A549 treated with CpdA at 1 μM for 4 hours (cell line): Measurements from ENCODE around the gene NPR1. TPM values are rescaled to one million over a fixed set of nuclear protein-coding genes. Genes with fewer than 3 reads are reported as not detected.

Experiments used
- total RNA-seq: library from RNA; stranded (reverse); fragments of 200-300 nt; extraction: Qiagen RNA extraction; gene quantifications from 5 replicates; pipeline ENCODE4 v1.2.3, GENCODE V29; 2022; ENCODE audit warnings: low read depth

NPR1 gene
- 0.80 to 1.2 TPM (median 0.95 TPM) in 5 replicates for total RNA-seq

GRCh38 chr1:153678519-153679336 lies at the start of gene NPR1:
Gene NPR1 (plus strand): TSS chr1:153678688. CDS start chr1:153679109, 421 bp downstream.

DNA sequence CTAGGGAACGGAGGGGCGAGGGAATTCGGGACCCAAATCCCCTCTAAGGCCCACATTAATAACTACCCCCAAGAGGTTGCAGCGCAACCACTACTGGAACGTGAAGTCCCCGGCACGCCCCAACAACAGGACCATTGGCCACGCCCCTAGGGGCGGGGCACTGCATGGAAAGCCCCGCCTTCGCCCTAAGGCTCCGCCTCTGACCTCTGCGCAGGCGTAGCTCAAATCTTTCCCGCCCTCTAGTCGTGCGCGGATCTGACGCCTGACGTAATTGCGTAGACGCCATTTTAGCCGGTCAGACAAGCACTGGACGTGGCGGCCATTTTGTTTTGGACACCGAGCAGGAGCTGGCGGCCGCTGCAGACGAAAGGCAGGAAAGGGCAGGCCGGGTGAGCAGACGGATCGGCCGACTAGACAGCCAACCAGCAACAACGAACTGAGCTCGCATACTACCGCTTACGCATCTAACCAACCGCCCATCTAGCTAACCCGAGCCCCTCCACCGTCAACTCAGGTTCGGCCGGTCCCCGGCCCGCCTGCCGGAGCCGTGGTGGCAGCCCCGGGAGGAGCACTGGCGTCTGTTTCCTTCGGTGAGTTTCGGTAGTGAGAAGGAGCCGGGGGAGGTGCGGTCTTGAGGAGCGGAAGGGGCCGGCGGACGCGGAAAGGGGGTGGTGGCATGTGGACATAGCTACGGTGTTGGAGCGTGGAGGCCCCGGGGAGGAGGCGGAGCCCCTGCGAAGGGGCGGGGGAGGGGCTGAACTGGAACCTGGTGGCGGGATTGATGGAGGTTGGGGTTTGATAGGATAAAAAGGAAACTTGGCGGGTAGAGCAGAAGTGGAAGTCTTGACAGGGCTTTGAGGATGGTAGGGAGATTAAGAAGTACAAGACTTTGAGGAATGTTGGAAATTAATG lies 44.5 kb upstream of the NPR1 start, which contains the start of gene CHTOP:
Gene CHTOP (plus strand): TSS at position 313 of the 912 bp plus-strand sequence. CDS start 2,523 bp downstream, outside the sequence.

GRCh38 chr1:153658400-153659174 lies 19.9 kb upstream of the NPR1 start, which contains the start of gene SNAPIN:
Gene SNAPIN (plus strand): TSS chr1:153658703. CDS start chr1:153658744, 41 bp downstream.

DNA sequence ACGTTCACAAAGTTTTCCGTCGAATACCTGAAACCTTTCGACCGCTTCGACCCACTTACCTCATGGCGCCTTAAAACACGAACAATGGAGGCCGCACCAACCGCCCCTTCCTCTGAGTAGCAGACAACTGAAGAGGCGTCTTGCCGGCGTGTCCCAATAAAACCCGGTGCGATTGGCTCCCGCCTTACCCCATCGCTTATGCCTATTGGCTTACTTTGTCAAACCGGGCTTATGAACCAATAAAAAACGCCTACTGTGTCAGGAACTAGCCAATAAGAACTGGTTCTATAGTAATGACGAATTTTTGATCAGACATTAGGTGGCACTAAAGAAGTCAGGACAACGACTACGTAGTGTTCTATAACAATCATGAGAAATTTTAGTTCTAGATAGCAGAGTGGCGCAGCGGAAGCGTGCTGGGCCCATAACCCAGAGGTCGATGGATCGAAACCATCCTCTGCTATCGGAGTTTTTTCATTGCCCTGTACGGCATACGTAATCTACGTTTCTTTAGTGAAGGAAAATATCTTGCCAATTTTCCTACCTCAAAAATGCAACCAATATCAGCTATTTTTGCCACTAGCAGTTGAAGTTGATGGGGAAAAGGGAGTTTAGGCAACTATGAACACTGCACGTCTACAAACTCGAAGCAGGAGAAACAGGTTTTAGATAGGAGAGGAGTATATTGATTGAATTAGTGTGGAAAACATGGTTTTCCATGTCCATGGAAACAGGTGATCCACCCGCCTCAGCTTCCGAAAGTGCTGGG lies 7.4 kb upstream of the NPR1 start, which contains the start of gene ILF2:
Gene ILF2 (minus strand): TSS at position 135 of the 769 bp plus-strand sequence. CDS start 71 bp downstream, at position 64.

GRCh38 chr1:153727463-153728304 lies 49.2 kb downstream of the NPR1 start, which contains the start of gene INTS3:
Gene INTS3 (plus strand): TSS chr1:153728050. CDS start chr1:153728635, 585 bp downstream.

Other genes starting within 250 kb of the NPR1 start
- not detected in 5 replicates for gene S100A7, start 218.0 kb upstream of the NPR1 start, total RNA-seq
- 3,123 to 3,674 TPM (median 3,479 TPM) in 5 replicates for gene S100A6, start 142.7 kb upstream of the NPR1 start, total RNA-seq
- gene S100A5, start 137.8 kb upstream of the NPR1 start, total RNA-seq, result 0.65 to 1.2 TPM (median 0.79 TPM) in 5 replicates
- gene S100A4, start 132.9 kb upstream of the NPR1 start, total RNA-seq, result 1,624 to 1,839 TPM (median 1,665 TPM) in 5 replicates
- 88.7 to 106 TPM (median 92.8 TPM) in 5 replicates for gene S100A3, start 129.4 kb upstream of the NPR1 start, total RNA-seq
- 20.0 to 26.2 TPM (median 24.5 TPM) in 5 replicates for gene S100A2, start 112.8 kb upstream of the NPR1 start, total RNA-seq
- 412 to 491 TPM (median 455 TPM) in 5 replicates for gene S100A16, start 65.6 kb upstream of the NPR1 start, total RNA-seq
- gene S100A14, start 62.4 kb upstream of the NPR1 start, total RNA-seq, result 0.40 to 0.79 TPM (median 0.50 TPM) in 5 replicates
- 148 to 177 TPM (median 176 TPM) in 5 replicates for gene S100A13, start 51.2 kb upstream of the NPR1 start, total RNA-seq
- gene S100A1, start 50.3 kb upstream of the NPR1 start, total RNA-seq, result 0.55 to 0.96 TPM (median 0.86 TPM) in 4 of 5 replicates, not detected in the other
- 63.4 to 84.0 TPM (median 77.0 TPM) in 5 replicates for gene CHTOP, start 44.6 kb upstream of the NPR1 start, total RNA-seq
- 52.0 to 63.2 TPM (median 56.4 TPM) in 5 replicates for gene SNAPIN, start 20.0 kb upstream of the NPR1 start, total RNA-seq
- 268 to 297 TPM (median 278 TPM) in 5 replicates for gene ILF2, start 7.7 kb upstream of the NPR1 start, total RNA-seq
- 18.5 to 22.8 TPM (median 21.8 TPM) in 5 replicates for gene INTS3, start 49.4 kb downstream of the NPR1 start, total RNA-seq
- gene SLC27A3, start 96.7 kb downstream of the NPR1 start, total RNA-seq, result 1.2 to 3.5 TPM (median 1.5 TPM) in 5 replicates
- gene GATAD2B, start 244.3 kb downstream of the NPR1 start, total RNA-seq, result 7.6 to 14.9 TPM (median 8.5 TPM) in 5 replicates